ENCODE measurements around the gene GDPD1.
"Not testable (repeated sequence)": the region's sequence is repeated elsewhere in the genome, so short reads cannot be mapped to it uniquely, and the experiment has no call there.

GDPD1 gene

GRCh38 chr17:59220328-59221158, at the start of gene GDPD1:
TSS of gene GDPD1 (plus strand) at chr17:59220511. CDS start at chr17:59220610, 99 bp downstream.
- Histone ChIP-seq H3K27ac (ENCODE audit: low read depth, low read length) (no peak within 1 kb of the TSS), H3K27me3 (ENCODE audit: control insufficient read depth, insufficient read depth, low read length) (peaks cover 6% of the 10 kb centered on the region; the same call in 1 of the 2 replicates), H3K4me3 (ENCODE audit: low read depth, low read length) (peak within 1 kb of the TSS; percentile 75), H3K9ac (ENCODE audit: low read length) (peak within 1 kb of the TSS; percentile 67), H3K4me1 (ENCODE audit: control insufficient read depth, insufficient read depth, low read length) (peaks cover 4% of the 10 kb centered on the region; the same call in 1 of the 2 replicates), H3K9me3 (ENCODE audit: control insufficient read depth, insufficient read depth, low read depth, low read length) (no peaks in the 10 kb centered on the region), H3K36me3 (ENCODE audit: control insufficient read depth, insufficient read depth, low read length) (no peaks in the 10 kb centered on the region)

GRCh38 chr17:59172436-59173004, 47.8 kb upstream of the GDPD1 start:
- Histone ChIP-seq H3K36me3 (ENCODE audit: control insufficient read depth, insufficient read depth, low read length) (peaks cover 44% of the 10 kb centered on the region), H3K9ac (ENCODE audit: low read length) (no peak overlapping the region), H3K27ac (ENCODE audit: low read depth, low read length) (no peak overlapping the region), H3K4me1 (ENCODE audit: control insufficient read depth, insufficient read depth, low read length) (no peaks in the 10 kb centered on the region), H3K4me3 (ENCODE audit: low read depth, low read length) (no peak overlapping the region), H3K9me3 (ENCODE audit: control insufficient read depth, insufficient read depth, low read depth, low read length) (no peaks in the 10 kb centered on the region), H3K27me3 (ENCODE audit: control insufficient read depth, insufficient read depth, low read length) (no peaks in the 10 kb centered on the region)

- Histone ChIP-seq H3K4me1 (ENCODE audit: control insufficient read depth, insufficient read depth, low read length) (no peaks in the 10 kb centered on the region), H3K27me3 (ENCODE audit: control insufficient read depth, insufficient read depth, low read length) (no peaks in the 10 kb centered on the region), H3K27ac (ENCODE audit: low read depth, low read length) (no peak overlapping the region), H3K36me3 (ENCODE audit: control insufficient read depth, insufficient read depth, low read length) (peaks cover 39% of the 10 kb centered on the region), H3K4me3 (ENCODE audit: low read depth, low read length) (no peak overlapping the region), H3K9me3 (ENCODE audit: control insufficient read depth, insufficient read depth, low read depth, low read length) (no peaks in the 10 kb centered on the region), H3K9ac (ENCODE audit: low read length) (no peak overlapping the region)
These were observed 45.6 kb upstream of the GDPD1 start for GRCh38 chr17:59174671-59175070.

- Histone ChIP-seq H3K9ac (ENCODE audit: low read length) (no peak overlapping the region), H3K36me3 (ENCODE audit: control insufficient read depth, insufficient read depth, low read length) (peaks cover 35% of the 10 kb centered on the region), H3K27me3 (ENCODE audit: control insufficient read depth, insufficient read depth, low read length) (no peaks in the 10 kb centered on the region), H3K4me1 (ENCODE audit: control insufficient read depth, insufficient read depth, low read length) (no peaks in the 10 kb centered on the region), H3K27ac (ENCODE audit: low read depth, low read length) (no peak overlapping the region), H3K4me3 (ENCODE audit: low read depth, low read length) (no peak overlapping the region), H3K9me3 (ENCODE audit: control insufficient read depth, insufficient read depth, low read depth, low read length) (no peaks in the 10 kb centered on the region)
These were observed 45.2 kb upstream of the GDPD1 start for GRCh38 chr17:59175076-59175475.

- H3K27me3 ChIP-seq (ENCODE audit: control insufficient read depth, insufficient read depth, low read length): no peaks in the 10 kb centered on the region
- H3K27ac ChIP-seq (ENCODE audit: low read depth, low read length): no peak overlapping the region
- no peaks in the 10 kb centered on the region for H3K4me1 ChIP-seq (ENCODE audit: control insufficient read depth, insufficient read depth, low read length)
- H3K9me3 ChIP-seq (ENCODE audit: control insufficient read depth, insufficient read depth, low read depth, low read length): no peaks in the 10 kb centered on the region
- H3K9ac ChIP-seq (ENCODE audit: low read length): no peak overlapping the region
- H3K36me3 ChIP-seq (ENCODE audit: control insufficient read depth, insufficient read depth, low read length): peaks cover 20% of the 10 kb centered on the region
- no peak overlapping the region for H3K4me3 ChIP-seq (ENCODE audit: low read depth, low read length)
These were observed 41.9 kb upstream of the GDPD1 start for GRCh38 chr17:59178266-59178985.

GRCh38 chr17:59179601-59180000, 40.7 kb upstream of the GDPD1 start:
- peaks cover 11% of the 10 kb centered on the region for H3K36me3 ChIP-seq (ENCODE audit: control insufficient read depth, insufficient read depth, low read length)
- H3K9me3 ChIP-seq (ENCODE audit: control insufficient read depth, insufficient read depth, low read depth, low read length); H3K27me3 ChIP-seq (ENCODE audit: control insufficient read depth, insufficient read depth, low read length); H3K9ac ChIP-seq (ENCODE audit: low read length); H3K4me3 ChIP-seq (ENCODE audit: low read depth, low read length); H3K27ac ChIP-seq (ENCODE audit: low read depth, low read length); H3K4me1 ChIP-seq (ENCODE audit: control insufficient read depth, insufficient read depth, low read length): not testable (repeated sequence)

- H3K27me3 ChIP-seq (ENCODE audit: control insufficient read depth, insufficient read depth, low read length): no peaks in the 10 kb centered on the region
- H3K4me3 ChIP-seq (ENCODE audit: low read depth, low read length): no peak overlapping the region
- H3K9ac ChIP-seq (ENCODE audit: low read length): no peak overlapping the region
- no peak overlapping the region for H3K27ac ChIP-seq (ENCODE audit: low read depth, low read length)
- peaks cover 22% of the 10 kb centered on the region for H3K36me3 ChIP-seq (ENCODE audit: control insufficient read depth, insufficient read depth, low read length)
- H3K4me1 ChIP-seq (ENCODE audit: control insufficient read depth, insufficient read depth, low read length): no peaks in the 10 kb centered on the region
- no peaks in the 10 kb centered on the region for H3K9me3 ChIP-seq (ENCODE audit: control insufficient read depth, insufficient read depth, low read depth, low read length)
These were observed 39.7 kb upstream of the GDPD1 start for GRCh38 chr17:59180626-59181025.

GRCh38 chr17:59181481-59181880, 38.8 kb upstream of the GDPD1 start:
- H3K9ac ChIP-seq (ENCODE audit: low read length): no peak overlapping the region
- no peaks in the 10 kb centered on the region for H3K4me1 ChIP-seq (ENCODE audit: control insufficient read depth, insufficient read depth, low read length)
- peaks cover 30% of the 10 kb centered on the region for H3K36me3 ChIP-seq (ENCODE audit: control insufficient read depth, insufficient read depth, low read length)

GRCh38 chr17:59185997-59186396, 34.3 kb upstream of the GDPD1 start:
- Histone ChIP-seq H3K9ac (ENCODE audit: low read length) (no peak overlapping the region), H3K9me3 (ENCODE audit: control insufficient read depth, insufficient read depth, low read depth, low read length) (no peaks in the 10 kb centered on the region), H3K36me3 (ENCODE audit: control insufficient read depth, insufficient read depth, low read length) (peaks cover 55% of the 10 kb centered on the region), H3K4me3 (ENCODE audit: low read depth, low read length) (no peak overlapping the region), H3K27ac (ENCODE audit: low read depth, low read length) (no peak overlapping the region), H3K4me1 (ENCODE audit: control insufficient read depth, insufficient read depth, low read length) (no peaks in the 10 kb centered on the region), H3K27me3 (ENCODE audit: control insufficient read depth, insufficient read depth, low read length) (no peaks in the 10 kb centered on the region)

More at GRCh38 chr17:59181481-59181880, 38.8 kb upstream of the GDPD1 start:
- H3K9me3 ChIP-seq (ENCODE audit: control insufficient read depth, insufficient read depth, low read depth, low read length): no peaks in the 10 kb centered on the region
- no peak overlapping the region for H3K27ac ChIP-seq (ENCODE audit: low read depth, low read length)
- H3K27me3 ChIP-seq (ENCODE audit: control insufficient read depth, insufficient read depth, low read length): no peaks in the 10 kb centered on the region
- H3K4me3 ChIP-seq (ENCODE audit: low read depth, low read length): no peak overlapping the region

GRCh38 chr17:59186850-59187249, 33.5 kb upstream of the GDPD1 start:
- Histone ChIP-seq H3K27ac (ENCODE audit: low read depth, low read length) (no peak overlapping the region), H3K9ac (ENCODE audit: low read length) (no peak overlapping the region), H3K36me3 (ENCODE audit: control insufficient read depth, insufficient read depth, low read length) (peaks cover 57% of the 10 kb centered on the region), H3K27me3 (ENCODE audit: control insufficient read depth, insufficient read depth, low read length) (no peaks in the 10 kb centered on the region), H3K4me1 (ENCODE audit: control insufficient read depth, insufficient read depth, low read length) (no peaks in the 10 kb centered on the region), H3K4me3 (ENCODE audit: low read depth, low read length) (no peak overlapping the region), H3K9me3 (ENCODE audit: control insufficient read depth, insufficient read depth, low read depth, low read length) (no peaks in the 10 kb centered on the region)

GRCh38 chr17:59190806-59191205, 29.5 kb upstream of the GDPD1 start:
- Histone ChIP-seq H3K9me3 (ENCODE audit: control insufficient read depth, insufficient read depth, low read depth, low read length) (no peaks in the 10 kb centered on the region), H3K4me3 (ENCODE audit: low read depth, low read length) (no peak overlapping the region), H3K9ac (ENCODE audit: low read length) (no peak overlapping the region), H3K36me3 (ENCODE audit: control insufficient read depth, insufficient read depth, low read length) (peaks cover 78% of the 10 kb centered on the region), H3K27me3 (ENCODE audit: control insufficient read depth, insufficient read depth, low read length) (no peaks in the 10 kb centered on the region), H3K4me1 (ENCODE audit: control insufficient read depth, insufficient read depth, low read length) (no peaks in the 10 kb centered on the region), H3K27ac (ENCODE audit: low read depth, low read length) (no peak overlapping the region)
